Keratinocyte (primary cell): ENCODE measurements around the gene AQP5.

Experiments used
- EZH2 ChIP-seq: IDR thresholded peaks from one replicate; pipeline ENCODE4 v1.6.1; 2012; ENCODE audit warnings: inconsistent platforms, mild to moderate bottlenecking, low read length, moderate library complexity
- TF ChIP-seq, protein P1 (sequence below), 3 experiments: IDR thresholded peaks in 1 of 3; conservative IDR thresholded peaks in 1 of 3; optimal IDR thresholded peaks in 1 of 3; 2 replicates in 2 of 3; 3 replicates in 1 of 3; pipeline versions ENCODE3 to v1.5.1; 2011; ENCODE audit warnings: low read length in 3 of 3, mild to moderate bottlenecking in 3 of 3, moderate library complexity in 2 of 3, control low read depth in 1 of 3, inconsistent platforms in 1 of 3; ENCODE audit not compliant: insufficient read depth in 2 of 3; ENCODE audit errors: extremely low read depth in 1 of 3

DNA sequence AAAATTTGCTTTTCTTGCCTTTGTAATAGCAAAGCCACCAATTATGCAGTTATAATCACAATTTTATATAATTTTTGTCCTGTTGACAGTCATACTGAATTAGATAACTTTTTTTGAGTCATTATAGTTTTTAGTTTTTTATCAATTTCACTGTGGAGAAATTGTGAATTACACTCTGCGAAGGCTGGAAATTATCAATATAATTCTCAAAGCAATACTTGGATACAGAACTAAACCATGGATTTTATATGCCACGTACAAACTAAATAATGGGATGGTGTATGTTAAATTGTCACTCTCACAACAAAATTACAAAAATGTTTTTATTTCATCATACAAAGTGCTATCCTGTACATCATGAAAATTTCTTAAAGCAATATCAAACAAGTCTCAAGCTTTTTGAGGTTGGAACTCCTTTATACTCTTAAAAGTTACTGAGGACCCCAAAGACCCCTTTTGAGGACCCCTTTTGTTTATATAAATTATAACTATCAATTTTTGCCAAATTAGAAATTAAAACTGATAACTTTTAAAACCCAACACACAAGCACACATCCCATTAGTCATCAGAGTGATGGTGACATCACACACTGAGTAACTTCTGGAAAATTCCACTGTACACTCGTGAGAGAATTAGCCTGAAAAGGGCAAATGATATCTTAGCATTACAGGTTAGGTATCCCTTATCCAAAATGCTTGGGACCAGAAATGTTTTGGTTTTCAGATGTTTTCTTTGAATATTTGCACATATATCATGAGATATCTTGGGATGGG is 31.0 kb upstream of the AQP5 start:
- TF ChIP-seq, protein P1, sequence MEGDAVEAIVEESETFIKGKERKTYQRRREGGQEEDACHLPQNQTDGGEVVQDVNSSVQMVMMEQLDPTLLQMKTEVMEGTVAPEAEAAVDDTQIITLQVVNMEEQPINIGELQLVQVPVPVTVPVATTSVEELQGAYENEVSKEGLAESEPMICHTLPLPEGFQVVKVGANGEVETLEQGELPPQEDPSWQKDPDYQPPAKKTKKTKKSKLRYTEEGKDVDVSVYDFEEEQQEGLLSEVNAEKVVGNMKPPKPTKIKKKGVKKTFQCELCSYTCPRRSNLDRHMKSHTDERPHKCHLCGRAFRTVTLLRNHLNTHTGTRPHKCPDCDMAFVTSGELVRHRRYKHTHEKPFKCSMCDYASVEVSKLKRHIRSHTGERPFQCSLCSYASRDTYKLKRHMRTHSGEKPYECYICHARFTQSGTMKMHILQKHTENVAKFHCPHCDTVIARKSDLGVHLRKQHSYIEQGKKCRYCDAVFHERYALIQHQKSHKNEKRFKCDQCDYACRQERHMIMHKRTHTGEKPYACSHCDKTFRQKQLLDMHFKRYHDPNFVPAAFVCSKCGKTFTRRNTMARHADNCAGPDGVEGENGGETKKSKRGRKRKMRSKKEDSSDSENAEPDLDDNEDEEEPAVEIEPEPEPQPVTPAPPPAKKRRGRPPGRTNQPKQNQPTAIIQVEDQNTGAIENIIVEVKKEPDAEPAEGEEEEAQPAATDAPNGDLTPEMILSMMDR (optimal IDR thresholded peaks at IDR 0.05 in 1 of 3, IDR thresholded peaks at IDR 0.05 in 1 of 3, conservative IDR thresholded peaks at IDR 0.05 in 1 of 3; ENCODE audit: extremely low read depth in 1 of 3, insufficient read depth in 2 of 3, low read length in 3 of 3), result no peak
- no peak for TF ChIP-seq EZH2
